ENCODE results near the gene PTPRR.

DNA sequence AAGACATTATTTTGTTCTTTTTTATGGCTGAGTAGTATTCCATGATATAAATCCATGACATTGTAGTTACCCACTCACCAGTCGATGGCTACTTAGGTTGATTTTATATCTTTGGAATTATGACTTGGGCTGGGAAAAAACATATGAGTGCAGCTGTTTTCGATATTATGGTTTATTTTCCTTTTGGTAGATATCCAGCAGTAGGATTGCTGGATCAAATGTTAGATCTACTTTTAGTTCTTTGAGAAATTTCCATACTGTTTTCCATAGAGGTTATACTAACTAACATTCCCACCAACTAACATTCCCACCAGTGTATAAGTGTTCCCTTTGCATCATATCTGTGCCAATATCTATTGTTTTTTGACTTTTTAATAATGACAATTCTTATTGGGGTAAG, 29.9 kb upstream of the PTPRR start:
- TF ChIP-seq CTCF (IDR thresholded peaks at IDR 0.05), result no peak
- TF ChIP-seq POLR2A (IDR thresholded peaks at IDR 0.05; ENCODE audit: low read depth), result no peak
- TF ChIP-seq POLR2AphosphoS5 (IDR thresholded peaks at IDR 0.05), result no peak

Measured in esophagus muscularis mucosa (tissue), 3 donors.